GM12878 (cell line): ENCODE measurements around the gene PRDX1. TPM values are rescaled to one million over a fixed set of nuclear protein-coding genes. Genes with fewer than 3 reads are reported as not detected.

ENCODE experiments used
- CHD2 ChIP-seq: IDR thresholded peaks from 2 replicates; pipeline ENCODE4 v1.6.1; 2011; ENCODE audit warnings: low read depth, low read length, improper control_type of control experiment, borderline replicate concordance
- KAT2A ChIP-seq: conservative IDR thresholded peaks from 2 replicates; pipeline ENCODE4 v1.6.1; 2011; ENCODE audit warnings: low read depth, low read length; ENCODE audit not compliant: control insufficient read depth
- NBN ChIP-seq: fragments of 450-650 bp; IDR thresholded peaks from 2 replicates; pipeline ENCODE4 v1.6.1; 2016
- NR2C1 ChIP-seq: fragments of 450-650 bp; IDR thresholded peaks from 2 replicates; pipeline ENCODE4 v1.6.1; 2017; ENCODE audit warnings: antibody characterized with exemption, mild to moderate bottlenecking, moderate library complexity
- PBX3 ChIP-seq: IDR thresholded peaks from 2 replicates; pipeline ENCODE4 v1.6.1; 2011; ENCODE audit warnings: mild to moderate bottlenecking, low read depth, low read length, moderate library complexity; ENCODE audit not compliant: insufficient replicate concordance
- POU2F2 ChIP-seq: IDR thresholded peaks from 3 replicates; pipeline ENCODE4 v1.6.1; 2011; ENCODE audit warnings: low read depth, mild to moderate bottlenecking, low read length, borderline replicate concordance
- RELB ChIP-seq: fragments of 450-650 bp; IDR thresholded peaks from 2 replicates; pipeline ENCODE4 v1.6.1; 2017; ENCODE audit warnings: low read depth, mild to moderate bottlenecking, moderate library complexity
- SMAD1 ChIP-seq: fragments of 450-650 bp; IDR thresholded peaks from 2 replicates; pipeline ENCODE4 v1.6.1; 2018; ENCODE audit warnings: mild to moderate bottlenecking, low read depth; ENCODE audit not compliant: partially characterized antibody
- STAT3 ChIP-seq: IDR thresholded peaks from 2 replicates; pipeline ENCODE4 v1.6.1; 2011; ENCODE audit warnings: low read depth, low read length, improper control_type of control experiment
- TARDBP ChIP-seq: IDR thresholded peaks from 2 replicates; pipeline ENCODE4 v1.6.1; 2016; ENCODE audit warnings: borderline replicate concordance
- polyA plus RNA-seq, 11 experiments: library from polyadenylated mRNA; depleted of rRNA in 4 of 11; unstranded in 6 of 11; stranded (reverse) in 5 of 11; fragments of >200 nt; fragmentation: Nextera tagmentation in 4 of 11; fragmentation: Illumina TruSeq in 1 of 11; extraction: Ambion mirVana in 4 of 11; extraction: Trizol in 1 of 11; gene quantifications; 1 replicate in 1 of 11; 2 replicates in 10 of 11; pipeline versions ENCODE4 v1.2.1 to v1.2.3, GENCODE V29; 2011 to 2016; ENCODE audit warnings: inconsistent platforms in 2 of 11, missing spikeins in 2 of 11, low read depth in 1 of 11
- total RNA-seq, 4 experiments: library from RNA; depleted of rRNA in 3 of 4; stranded (reverse); fragments of >200 nt in 3 of 4; fragmentation: Illumina TruSeq in 1 of 4; extraction: Trizol in 1 of 4; gene quantifications; 2 replicates each; pipeline versions ENCODE4 v1.2.1 to v1.2.3, GENCODE V29; 2013 to 2021
- TF ChIP-seq, protein P1 (sequence below): IDR thresholded peaks from 2 replicates; pipeline ENCODE4 v1.6.1; 2012; ENCODE audit warnings: low read depth, low read length, improper control_type of control experiment
- TF ChIP-seq, protein P2 (sequence below): IDR thresholded peaks from 2 replicates; pipeline ENCODE4 v1.6.1; 2011; ENCODE audit warnings: low read depth, mild to moderate bottlenecking, low read length, moderate library complexity, borderline replicate concordance; ENCODE audit errors: extremely low read depth

The PRDX1 gene
- total and polyA plus RNA-seq, 10 of the 15 experiments (the other 5 are each of a cell fraction or from before 2014, with no cell fraction given) = 659 to 1,775 (median 811) TPM

GRCh38 chr1:45501505-45501859 lies 20.2 kb downstream of the PRDX1 start (continued):
- TF ChIP-seq NR2C1 (no peak), KAT2A (no peak), SMAD1 (no peak), CHD2 (no peak), NBN (no peak), PBX3 (no peak), STAT3 (no peak), TARDBP (no peak), RELB (no peak), POU2F2 (no peak)
- TF ChIP-seq, protein P1, sequence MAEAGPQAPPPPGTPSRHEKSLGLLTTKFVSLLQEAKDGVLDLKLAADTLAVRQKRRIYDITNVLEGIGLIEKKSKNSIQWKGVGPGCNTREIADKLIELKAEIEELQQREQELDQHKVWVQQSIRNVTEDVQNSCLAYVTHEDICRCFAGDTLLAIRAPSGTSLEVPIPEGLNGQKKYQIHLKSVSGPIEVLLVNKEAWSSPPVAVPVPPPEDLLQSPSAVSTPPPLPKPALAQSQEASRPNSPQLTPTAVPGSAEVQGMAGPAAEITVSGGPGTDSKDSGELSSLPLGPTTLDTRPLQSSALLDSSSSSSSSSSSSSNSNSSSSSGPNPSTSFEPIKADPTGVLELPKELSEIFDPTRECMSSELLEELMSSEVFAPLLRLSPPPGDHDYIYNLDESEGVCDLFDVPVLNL = no peak
- TF ChIP-seq, protein P2, sequence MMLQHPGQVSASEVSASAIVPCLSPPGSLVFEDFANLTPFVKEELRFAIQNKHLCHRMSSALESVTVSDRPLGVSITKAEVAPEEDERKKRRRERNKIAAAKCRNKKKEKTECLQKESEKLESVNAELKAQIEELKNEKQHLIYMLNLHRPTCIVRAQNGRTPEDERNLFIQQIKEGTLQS = no peak
